GM12878 (cell line): ENCODE measurements around the gene SULF2. TPM values are rescaled to one million over a fixed set of nuclear protein-coding genes. Genes with fewer than 3 reads are reported as not detected.

Experiments
- ATAC-seq: fragments of 200-7000 bp; cut with Tn5 transposase; 3 replicates; pipeline ENCODE4 v1.9.1; 2020; ENCODE audit warnings: mild to moderate bottlenecking, moderate library complexity
- BruUV-seq: library from RNA; stranded (reverse); fragments of 400-500 nt; replicated peaks from 2 replicates; lab custom pipeline; 2021; lab: Mats Ljungman, UMichigan
- CTCF ChIA-PET: fragments of 300-600 bp; sonication (Branson Sonifier 250); formaldehyde crosslinking; extraction: SDS; loops from one replicate; lab custom pipeline; 2021; ENCODE audit warnings: inconsistent platforms; lab: Yijun Ruan, JAX
- POLR2A ChIA-PET: fragments of 350-600 bp; formaldehyde crosslinking; extraction: SDS; loops from one replicate; lab custom pipeline; 2021; ENCODE audit warnings: inconsistent platforms; lab: Charles Lee
- RAD21 ChIA-PET: fragments of 300-600 bp; sonication (Branson Sonifier 250); formaldehyde crosslinking; loops from one replicate; lab custom pipeline; 2023; ENCODE audit warnings: antibody characterized with exemption; ENCODE audit not compliant: unreplicated experiment; lab: Charles Lee
- SMC1A ChIA-PET: fragments of 300-600 bp; sonication (Branson Sonifier 250); formaldehyde crosslinking; loops from one replicate; lab custom pipeline; 2023; ENCODE audit not compliant: unreplicated experiment, uncharacterized antibody; lab: Charles Lee
- DNase-seq: peaks from one replicate; pipeline ENCODE4 v3.0.0-alpha.2; 2011; ENCODE audit warnings: low read depth, low spot score
- FAIRE-seq: peaks from 3 replicates; lab custom pipeline; 2011; peaks lifted over from hg19 to GRCh38; lab: Jason Lieb, UNC
- H2AFZ ChIP-seq: 2 replicates; pipeline ENCODE4 v1.6.0; 2011; ENCODE audit warnings: low read depth, low read length, control low read depth; ENCODE audit not compliant: control insufficient read depth
- H3K27ac ChIP-seq: 2 replicates; pipeline ENCODE4 v1.5.1; 2011; ENCODE audit warnings: control low read depth; ENCODE audit not compliant: control insufficient read depth, insufficient read depth
- H3K27me3 ChIP-seq, 2 experiments: replicated peaks in 1 of 2; 2 replicates each; pipeline versions ENCODE4 v1.6.0 to v1.6.1; 2011; ENCODE audit warnings: low read length in 1 of 2; ENCODE audit not compliant: control insufficient read depth in 2 of 2, insufficient read depth in 2 of 2
- H3K36me3 ChIP-seq, 2 experiments: 2 replicates each; pipeline ENCODE4 v1.5.1; 2011; ENCODE audit warnings: low read length in 1 of 2; ENCODE audit not compliant: control insufficient read depth in 2 of 2, insufficient read depth in 2 of 2
- H3K4me1 ChIP-seq: 2 replicates; pipeline ENCODE4 v1.6.1; 2011; ENCODE audit warnings: mild to moderate bottlenecking, low read length, moderate library complexity, mixed read lengths; ENCODE audit not compliant: control insufficient read depth, insufficient read depth
- H3K4me2 ChIP-seq: 2 replicates; pipeline ENCODE4 v1.6.0; 2011; ENCODE audit warnings: control low read depth; ENCODE audit not compliant: control insufficient read depth, insufficient read depth
- H3K4me3 ChIP-seq: fragments of 200-600 bp; sonication (generic); 2 replicates; pipeline ENCODE4 v1.5.1; 2016
- H3K79me2 ChIP-seq: 2 replicates; pipeline ENCODE4 v1.6.0; 2011; ENCODE audit warnings: low read length; ENCODE audit not compliant: control insufficient read depth, insufficient read depth
- H3K9ac ChIP-seq: 2 replicates; pipeline ENCODE4 v1.8.0; 2011; ENCODE audit warnings: low read length, control low read depth, mixed read lengths; ENCODE audit not compliant: control insufficient read depth, insufficient read depth
- H3K9me3 ChIP-seq: replicated peaks from 3 replicates; pipeline ENCODE4 v1.5.1; 2011; ENCODE audit warnings: mild to moderate bottlenecking, low read length; ENCODE audit not compliant: control insufficient read depth, insufficient read depth
- H4K20me1 ChIP-seq: 2 replicates; pipeline ENCODE4 v1.6.0; 2011; ENCODE audit not compliant: control insufficient read depth, insufficient read depth
- BCLAF1 ChIP-seq: fragments of 450-650 bp; IDR thresholded peaks from 2 replicates; pipeline ENCODE4 v1.6.1; 2017; ENCODE audit warnings: antibody characterized with exemption, mild to moderate bottlenecking, moderate library complexity
- CEBPZ ChIP-seq: fragments of 150-350 bp; IDR thresholded peaks from 2 replicates; pipeline ENCODE4 v1.6.1; 2016; ENCODE audit warnings: low read depth, low read length
- E4F1 ChIP-seq: fragments of 450-650 bp; IDR thresholded peaks from 2 replicates; pipeline ENCODE4 v1.6.1; 2018; ENCODE audit warnings: borderline replicate concordance, mild to moderate bottlenecking; ENCODE audit not compliant: partially characterized antibody
- ETV6 ChIP-seq, 2 experiments: fragments of 450-650 bp in 1 of 2; IDR thresholded peaks in 1 of 2; conservative IDR thresholded peaks in 1 of 2; 2 replicates each; pipeline ENCODE4 v1.6.1; 2014; ENCODE audit warnings: antibody characterized with exemption in 1 of 2, borderline replicate concordance in 1 of 2, low read depth in 1 of 2, mild to moderate bottlenecking in 1 of 2, moderate library complexity in 1 of 2
- NFXL1 ChIP-seq: fragments of 450-650 bp; IDR thresholded peaks from 2 replicates; pipeline ENCODE4 v1.6.1; 2017; ENCODE audit warnings: antibody characterized with exemption, mild to moderate bottlenecking, borderline replicate concordance
- RUNX3 ChIP-seq: IDR thresholded peaks from 2 replicates; pipeline ENCODE4 v1.6.1; 2012; ENCODE audit warnings: low read length, inconsistent platforms
- YY1 ChIP-seq: IDR thresholded peaks from 2 replicates; pipeline ENCODE4 v1.6.1; 2011; ENCODE audit warnings: low read depth, mild to moderate bottlenecking, low read length
- ZNF687 ChIP-seq: fragments of 450-650 bp; IDR thresholded peaks from 2 replicates; pipeline ENCODE4 v1.6.1; 2017; ENCODE audit warnings: mild to moderate bottlenecking, moderate library complexity
- ZSCAN29 ChIP-seq: fragments of 450-650 bp; IDR thresholded peaks from 2 replicates; pipeline ENCODE4 v1.6.1; 2017; ENCODE audit warnings: mild to moderate bottlenecking, moderate library complexity
- WGBS: methylation state at CpG from one replicate; pipeline ENCODE4 v1.1.6; 2016; ENCODE audit warnings: low lambda C conversion rate; ENCODE audit not compliant: insufficient replicate concordance, insufficient coverage; ENCODE audit errors: missing lambda C conversion rate; 5-methylcytosine and 5-hydroxymethylcytosine counted together
- in situ Hi-C: fragments of 300-500 bp; cut with MboI; formaldehyde crosslinking; loops from 9 replicates; pipeline ENCODE4 v1.14.3; 2018; ENCODE audit warnings: mixed read lengths
- intact Hi-C: fragments of 100-400 bp; cut with micrococcal nuclease; formaldehyde crosslinking; loops from one replicate; pipeline ENCODE4 v1.14.2; 2022; ENCODE audit not compliant: unreplicated experiment
- polyA plus RNA-seq, 11 experiments: library from polyadenylated mRNA; depleted of rRNA in 4 of 11; unstranded in 6 of 11; stranded (reverse) in 5 of 11; fragments of >200 nt; fragmentation: Nextera tagmentation in 4 of 11; fragmentation: Illumina TruSeq in 1 of 11; extraction: Ambion mirVana in 4 of 11; extraction: Trizol in 1 of 11; gene quantifications; 1 replicate in 1 of 11; 2 replicates in 10 of 11; pipeline versions ENCODE4 v1.2.1 to v1.2.3, GENCODE V29; 2011 to 2016; ENCODE audit warnings: inconsistent platforms in 2 of 11, missing spikeins in 2 of 11, low read depth in 1 of 11
- total RNA-seq, 4 experiments: library from RNA; depleted of rRNA in 3 of 4; stranded (reverse); fragments of >200 nt in 3 of 4; fragmentation: Illumina TruSeq in 1 of 4; extraction: Trizol in 1 of 4; gene quantifications; 2 replicates each; pipeline versions ENCODE4 v1.2.1 to v1.2.3, GENCODE V29; 2013 to 2021

Gene SULF2
- total and polyA plus RNA-seq, 10 of the 15 experiments (the other 5 are each of a cell fraction or from before 2014, with no cell fraction given), result 0.69 to 4.1 (median 1.6) TPM

- ChIA-PET POLR2A (no interaction called here), CTCF (interaction anchor here (1.3 kb wide), 1 partner anchor 16 kb away, joined by 6 read pairs; no protein-coding TSS in a partner anchor), SMC1A (no interaction called here), RAD21 (no interaction called here)
- no peak overlapping the region for H2AFZ ChIP-seq
- intact Hi-C loops (no loop called here), in situ Hi-C loops (no loop called here)
- no peaks in the 10 kb centered on the region for H3K9me3 ChIP-seq
- DNase-seq (no peak), ATAC-seq (no peak), FAIRE-seq (no peak)
- no peak overlapping the region for H3K4me2 ChIP-seq
- H3K79me2 ChIP-seq, result no peaks in the 10 kb centered on the region
- no peaks in the 10 kb centered on the region for H4K20me1 ChIP-seq
- no peak overlapping the region for H3K9ac ChIP-seq
- H3K4me1 ChIP-seq, result no peaks in the 10 kb centered on the region
- peaks cover 32 to 60% of the 10 kb centered on the region in 2 experiments for H3K36me3 ChIP-seq
- no peak overlapping the region for H3K27ac ChIP-seq
- 92% methylated on average over 7 of the region's 7 CpGs for WGBS
- no peak overlapping the region for H3K4me3 ChIP-seq
- H3K27me3 ChIP-seq, result no peaks in the 10 kb centered on the region
- no TSS peak for BruUV-seq
- TF ChIP-seq E4F1 (no peak), ZNF687 (no peak), ETV6 (conservative IDR thresholded peaks at IDR 0.05 in 1 of 2, IDR thresholded peaks at IDR 0.05 in 1 of 2; ENCODE audit: borderline replicate concordance in 1 of 2, low read depth in 1 of 2) (0 out of 4 replicates have a peak, but pooled peaks of 1 of the 2 experiments have one; percentile 73), CEBPZ (no peak), BCLAF1 (no peak), NFXL1 (peak; percentile 70; the same call in 1 of the 2 replicates), YY1 (no peak), RUNX3 (no peak), ZSCAN29 (no peak)
These were observed 137.3 kb downstream of the SULF2 start for GRCh38 chr20:47647994-47648393.
